Prostate gland (tissue), 2 donors: ENCODE results near the gene CASP3. TPM values are rescaled to one million over a fixed set of nuclear protein-coding genes. Genes with fewer than 3 reads are reported as not detected.
"Not testable (repeated sequence)": the region's sequence is repeated elsewhere in the genome, so short reads cannot be mapped to it uniquely, and the experiment has no call there.

Experiments
- DNase-seq: peaks from one replicate; pipeline ENCODE4 v3.0.0-alpha.2; 2019; ENCODE audit warnings: low spot score
- H3K27ac ChIP-seq, 2 donors: fragments of 200-600 bp; sonication (generic); 2 replicates each; pipeline ENCODE4 v1.5.1; 2017 to 2019
- H3K27me3 ChIP-seq: fragments of 200-600 bp; sonication (generic); replicated peaks from 2 replicates; pipeline ENCODE4 v1.5.1; 2019; ENCODE audit not compliant: insufficient read depth
- H3K36me3 ChIP-seq, 2 donors: fragments of 200-600 bp; sonication (generic); 1 replicate in 1 of 2; 2 replicates in 1 of 2; pipeline versions ENCODE4 v1.5.1 to v1.8.1; 2017 to 2019
- H3K4me1 ChIP-seq: fragments of 200-600 bp; sonication (generic); replicated peaks from 2 replicates; pipeline ENCODE4 v1.5.1; 2019
- H3K4me3 ChIP-seq, 2 donors: fragments of 200-600 bp; sonication (generic); 2 replicates each; pipeline ENCODE4 v1.5.1; 2017 to 2019
- H3K9me3 ChIP-seq: fragments of 200-600 bp; sonication (generic); 2 replicates; pipeline ENCODE4 v1.5.1; 2017
- CTCF ChIP-seq, 4 experiments: fragments of 200-600 bp in 2 of 4; fragments of 450-650 bp in 2 of 4; sonication (generic) in 2 of 4; IDR thresholded peaks; 1 replicate in 3 of 4; 2 replicates in 1 of 4; pipeline ENCODE4 v1.5.1; 2016 to 2019; ENCODE audit warnings: antibody characterized with exemption in 4 of 4, mild to moderate bottlenecking in 2 of 4, moderate library complexity in 2 of 4
- POLR2A ChIP-seq: fragments of 450-650 bp; IDR thresholded peaks from one replicate; pipeline ENCODE4 v1.6.1; 2016; ENCODE audit warnings: antibody characterized with exemption, mild to moderate bottlenecking
- POLR2AphosphoS5 ChIP-seq: sonication (generic); formaldehyde crosslinking; IDR thresholded peaks from one replicate; pipeline ENCODE4 v1.6.1; 2017; ENCODE audit warnings: antibody characterized with exemption
- WGBS: methylation state at CpG from one replicate; pipeline ENCODE4 v1.1.5; 2018; 5-methylcytosine and 5-hydroxymethylcytosine counted together
- intact Hi-C: fragments of 100-400 bp; cut with DNase I; formaldehyde crosslinking; loops from one replicate; pipeline ENCODE4 v1.14.2; 2022
- total RNA-seq, 2 donors: library from RNA; depleted of rRNA; stranded (reverse); fragments of >200 nt; gene quantifications; one replicate each; pipeline ENCODE4 v1.1.0, GENCODE V29; 2016

Gene CASP3
- total RNA-seq, 2 donors from 2014 or later = 13.3 to 13.8 TPM

GRCh38 chr4:184668096-184668495 is 18.8 kb upstream of the CASP3 start:
- Histone ChIP-seq H3K36me3 (no peaks in the 10 kb centered on the region), H3K4me1 (no peaks in the 10 kb centered on the region), H3K27me3 (no peaks in the 10 kb centered on the region), H3K9me3 (no peaks in the 10 kb centered on the region), H3K4me3 (no peak overlapping the region), H3K27ac (no peak overlapping the region)
- no peak for TF ChIP-seq CTCF (IDR thresholded peaks at IDR 0.05)
- no peak for TF ChIP-seq POLR2A
- no peak for TF ChIP-seq POLR2AphosphoS5
- DNase-seq = no peak
- WGBS = 90% methylated on average over 9 of the region's 9 CpGs
- intact Hi-C loops = no loop called here

GRCh38 chr4:184666670-184667069 is 17.4 kb upstream of the CASP3 start:
- no peak for DNase-seq
- H3K27me3 ChIP-seq = no peaks in the 10 kb centered on the region
- no peaks in the 10 kb centered on the region for H3K9me3 ChIP-seq
- TF ChIP-seq POLR2A = no peak
- TF ChIP-seq CTCF (IDR thresholded peaks at IDR 0.05) = no peak
- no peak for TF ChIP-seq POLR2AphosphoS5
- no peaks in the 10 kb centered on the region for H3K4me1 ChIP-seq
- no peaks in the 10 kb centered on the region for H3K36me3 ChIP-seq
- H3K4me3 ChIP-seq = no peak overlapping the region
- WGBS = 88% methylated on average over 6 of the region's 6 CpGs
- no peak overlapping the region for H3K27ac ChIP-seq
- intact Hi-C loops = no loop called here

- intact Hi-C loops = no loop called here
- H3K36me3 ChIP-seq = no peaks in the 10 kb centered on the region
- H3K4me3 ChIP-seq = no peak overlapping the region
- DNase-seq = no peak
- no peak overlapping the region for H3K27ac ChIP-seq
- H3K4me1 ChIP-seq = no peaks in the 10 kb centered on the region
- no peaks in the 10 kb centered on the region for H3K9me3 ChIP-seq
- no peak for TF ChIP-seq POLR2AphosphoS5
- TF ChIP-seq POLR2A = no peak
- no peak for TF ChIP-seq CTCF (IDR thresholded peaks at IDR 0.05)
- WGBS = 72% methylated on average over 6 of the region's 6 CpGs
- H3K27me3 ChIP-seq = no peaks in the 10 kb centered on the region
These were observed 15.4 kb upstream of the CASP3 start for GRCh38 chr4:184664445-184665210.

GRCh38 chr4:184662236-184662635 is 13.0 kb upstream of the CASP3 start:
- Histone ChIP-seq H3K27me3 (no peaks in the 10 kb centered on the region), H3K9me3 (no peaks in the 10 kb centered on the region), H3K4me3 (no peak overlapping the region), H3K4me1 (no peaks in the 10 kb centered on the region), H3K27ac (no peak overlapping the region), H3K36me3 (no peaks in the 10 kb centered on the region)
- DNase-seq = no peak
- WGBS = 75% methylated on average over 1 of the region's 1 CpG
- TF ChIP-seq CTCF (IDR thresholded peaks at IDR 0.05) (no peak), POLR2A (no peak), POLR2AphosphoS5 (no peak)
- intact Hi-C loops = no loop called here

- DNase-seq = no peak
- no peaks in the 10 kb centered on the region for H3K9me3 ChIP-seq
- H3K4me3 ChIP-seq = no peak overlapping the region
- no peaks in the 10 kb centered on the region for H3K36me3 ChIP-seq
- intact Hi-C loops = no loop called here
- no peaks in the 10 kb centered on the region for H3K27me3 ChIP-seq
- no peaks in the 10 kb centered on the region for H3K4me1 ChIP-seq
- TF ChIP-seq POLR2AphosphoS5 (no peak), POLR2A (no peak), CTCF (IDR thresholded peaks at IDR 0.05) (no peak)
- no peak overlapping the region for H3K27ac ChIP-seq
These were observed 11.7 kb upstream of the CASP3 start for GRCh38 chr4:184660978-184661377.

- intact Hi-C loops, DNase-seq, H3K27ac ChIP-seq, H3K36me3 ChIP-seq, H3K9me3 ChIP-seq, H3K4me1 ChIP-seq, H3K4me3 ChIP-seq, H3K27me3 ChIP-seq: not testable (repeated sequence)
- 96% methylated on average over 9 of the region's 9 CpGs for WGBS
These were observed 8.6 kb upstream of the CASP3 start for GRCh38 chr4:184657820-184658219.
